K562 (cell line): ENCODE measurements around the gene FGF10. TPM values are rescaled to one million over a fixed set of nuclear protein-coding genes. Genes with fewer than 3 reads are reported as not detected.

Experiments used
- ATAC-seq: fragments of 200-7000 bp; cut with Tn5 transposase; 3 replicates; pipeline ENCODE4 v1.9.1; 2020; ENCODE audit warnings: moderate library complexity
- BruUV-seq: library from RNA; stranded (reverse); fragments of 400-500 nt; replicated peaks from 2 replicates; lab custom pipeline; 2021; lab: Mats Ljungman, UMichigan
- CTCF ChIA-PET: fragments of 300-600 bp; formaldehyde crosslinking; extraction: SDS; loops from one replicate; lab custom pipeline; 2021; ENCODE audit warnings: low intra/inter-chr PET ratio; lab: Yijun Ruan, JAX
- POLR2A ChIA-PET: fragments of 300-600, 350-650 bp; sonication (Branson Sonifier 250); formaldehyde crosslinking; extraction: SDS; loops from one replicate; lab custom pipeline; 2021; ENCODE audit warnings: antibody characterized with exemption, inconsistent platforms; lab: Yijun Ruan, JAX
- DNase-seq, 4 experiments: peaks; one replicate each; pipeline versions ENCODE4 v3.0.0 to v3.0.0-alpha.2; 2011 to 2018; ENCODE audit warnings: low spot score in 3 of 4, mixed read lengths in 3 of 4; ENCODE audit errors: extremely low read depth in 1 of 4
- FAIRE-seq: peaks from 2 replicates; lab custom pipeline; 2011; peaks lifted over from hg19 to GRCh38; lab: Jason Lieb, UNC
- H2AFZ ChIP-seq: 2 replicates; pipeline ENCODE4 v1.6.0; 2011; ENCODE audit warnings: low read depth, low read length, control low read depth, inconsistent platforms
- H3K27ac ChIP-seq: fragments of 200-600 bp; 3 replicates; pipeline ENCODE4 v1.8.0; 2011; ENCODE audit warnings: low read depth, mild to moderate bottlenecking, control low read depth, inconsistent platforms, low read length, moderate library complexity, mixed read lengths; ENCODE audit errors: extremely low read depth
- H3K27me3 ChIP-seq, 2 experiments: fragments of 300-600 bp in 1 of 2; 2 replicates in 1 of 2; 3 replicates in 1 of 2; pipeline versions ENCODE4 v1.6.0 to v1.8.0; 2011; ENCODE audit warnings: inconsistent platforms in 2 of 2, low read length in 2 of 2, mild to moderate bottlenecking in 1 of 2, mixed read lengths in 1 of 2, moderate library complexity in 1 of 2; ENCODE audit not compliant: control insufficient read depth in 2 of 2, insufficient read depth in 2 of 2
- H3K36me3 ChIP-seq: fragments of 300-600 bp; 3 replicates; pipeline ENCODE4 v1.8.0; 2011; ENCODE audit warnings: mild to moderate bottlenecking, low read length, inconsistent platforms; ENCODE audit not compliant: control insufficient read depth, insufficient read depth
- H3K4me1 ChIP-seq, 2 experiments: fragments of 200-600 bp in 1 of 2; replicated peaks in 1 of 2; 2 replicates in 1 of 2; 3 replicates in 1 of 2; pipeline versions ENCODE4 v1.5.1 to v1.8.0; 2011; ENCODE audit warnings: inconsistent platforms in 2 of 2, low read length in 2 of 2, mild to moderate bottlenecking in 1 of 2, mixed read lengths in 1 of 2, moderate library complexity in 1 of 2; ENCODE audit not compliant: control insufficient read depth in 2 of 2, insufficient read depth in 2 of 2
- H3K4me2 ChIP-seq: 2 replicates; pipeline ENCODE4 v1.6.1; 2011; ENCODE audit warnings: low read length, control low read depth, inconsistent platforms, mixed read lengths; ENCODE audit not compliant: insufficient read depth
- H3K4me3 ChIP-seq: fragments of 200-600 bp; sonication (generic), shearing (Covaris generic); 2 replicates; pipeline ENCODE4 v1.5.1; 2016; ENCODE audit warnings: control low read depth, inconsistent platforms
- H3K79me2 ChIP-seq: fragments of 200-600 bp; 3 replicates; pipeline ENCODE4 v1.8.0; 2011; ENCODE audit warnings: low read length, inconsistent platforms; ENCODE audit not compliant: control insufficient read depth, insufficient read depth
- H3K9ac ChIP-seq, 2 experiments: 2 replicates each; pipeline versions ENCODE4 v1.6.0 to v1.6.1; 2011; ENCODE audit warnings: low read depth in 2 of 2, low read length in 2 of 2, control low read depth in 1 of 2, inconsistent platforms in 1 of 2, mild to moderate bottlenecking in 1 of 2, mixed read lengths in 1 of 2; ENCODE audit not compliant: insufficient read depth in 1 of 2
- H3K9me1 ChIP-seq: one replicate; pipeline ENCODE4 v1.6.0; 2011; ENCODE audit warnings: inconsistent platforms, mild to moderate bottlenecking, low read length, moderate library complexity; ENCODE audit not compliant: control insufficient read depth, insufficient read depth
- H3K9me3 ChIP-seq: replicated peaks from 2 replicates; pipeline ENCODE4 v1.5.1; 2011; ENCODE audit warnings: low read depth, low read length, inconsistent platforms; ENCODE audit not compliant: control insufficient read depth, insufficient read depth
- H4K20me1 ChIP-seq: replicated peaks from 2 replicates; pipeline ENCODE4 v1.6.1; 2011; ENCODE audit warnings: low read length, inconsistent platforms, mixed read lengths; ENCODE audit not compliant: control insufficient read depth, insufficient read depth
- ATF2 ChIP-seq: sonication (generic); formaldehyde crosslinking; IDR thresholded peaks from 2 replicates; pipeline ENCODE4 v1.8.1; 2022; ENCODE audit warnings: missing genetic modification reagents
- MED1 ChIP-seq: sonication (generic); formaldehyde crosslinking; IDR thresholded peaks from 2 replicates; pipeline ENCODE4 v1.8.1; 2023; ENCODE audit warnings: missing genetic modification reagents, borderline replicate concordance
- NR4A1 ChIP-seq, 2 experiments: fragments of 250-450 bp in 1 of 2; fragments of 450-650 bp in 1 of 2; sonication (Bioruptor Pico) in 1 of 2; IDR thresholded peaks; 2 replicates each; pipeline versions ENCODE4 v1.4.0 to v1.6.1; 2016 to 2020; ENCODE audit warnings: mild to moderate bottlenecking in 2 of 2, missing compliant biosample characterization in 1 of 2, missing genetic modification characterization in 1 of 2, moderate library complexity in 1 of 2
- NUFIP1 ChIP-seq: fragments of 450-650 bp; IDR thresholded peaks from 2 replicates; pipeline ENCODE4 v1.6.1; 2018; ENCODE audit not compliant: partially characterized antibody
- SREBF2 ChIP-seq: sonication (generic); formaldehyde crosslinking; IDR thresholded peaks from 2 replicates; pipeline ENCODE4 v1.4.0; 2020; ENCODE audit warnings: mild to moderate bottlenecking, missing genetic modification reagents
- SUPT5H ChIP-seq: fragments of 450-650 bp; IDR thresholded peaks from 2 replicates; pipeline ENCODE4 v1.6.1; 2016
- ZNF184 ChIP-seq: sonication (generic); formaldehyde crosslinking; IDR thresholded peaks from 2 replicates; pipeline ENCODE4 v1.5.0; 2020; ENCODE audit warnings: missing genetic modification reagents
- ZNF584 ChIP-seq: fragments of 200-800 bp; sonication (Bioruptor generic); IDR thresholded peaks from 2 replicates; pipeline ENCODE4 v1.6.1; 2016; ENCODE audit warnings: low read depth, mild to moderate bottlenecking, missing genetic modification characterization, missing compliant biosample characterization
- ZNF586 ChIP-seq: fragments of 450-650 bp; formaldehyde crosslinking; conservative IDR thresholded peaks from 2 replicates; pipeline ENCODE4 v1.4.0; 2020; ENCODE audit warnings: mild to moderate bottlenecking, moderate library complexity
- WGBS: fragments of 100-300 bp; shearing (Covaris generic); methylation state at CpG from one replicate; pipeline ENCODE4 v1.1.6; 2016; ENCODE audit warnings: low coverage, mixed read lengths; ENCODE audit not compliant: insufficient coverage; ENCODE audit errors: missing lambda C conversion rate; 5-methylcytosine and 5-hydroxymethylcytosine counted together
- in situ Hi-C: fragments of 300-500 bp; cut with MboI; formaldehyde crosslinking; loops from 4 replicates; pipeline ENCODE4 v1.15.0; 2018; ENCODE audit warnings: inconsistent platforms, mixed read lengths
- intact Hi-C: fragments of 100-400 bp; cut with micrococcal nuclease; formaldehyde crosslinking; loops from 2 replicates; pipeline ENCODE4 v1.14.2; 2022
- polyA plus RNA-seq, 8 experiments: library from polyadenylated mRNA; depleted of rRNA in 4 of 8; stranded (reverse) in 5 of 8; unstranded in 3 of 8; fragments of >200 nt; fragmentation: Nextera tagmentation in 2 of 8; fragmentation: Illumina TruSeq in 1 of 8; extraction: Ambion mirVana in 2 of 8; extraction: Trizol in 1 of 8; gene quantifications; 2 replicates each; pipeline versions ENCODE4 v1.2.1 to v1.2.3, GENCODE V29; 2011 to 2014; ENCODE audit warnings: inconsistent platforms in 1 of 8, missing spikeins in 1 of 8
- total RNA-seq, 7 experiments: library from RNA; depleted of rRNA in 6 of 7; stranded (reverse); fragments of >200 nt in 6 of 7; fragmentation: Illumina TruSeq in 2 of 7; extraction: Trizol in 2 of 7; gene quantifications; 2 replicates each; pipeline versions ENCODE4 v1.2.1 to v1.2.3, GENCODE V29; 2011 to 2021; ENCODE audit warnings: low replicate concordance in 1 of 7

The FGF10 gene
- total and polyA plus RNA-seq, 9 of the 15 experiments (the other 6 are each of a cell fraction or from before 2014, with no cell fraction given): not detected

- TF ChIP-seq ZNF586 (CRISPR knock-in tag): no peak
- no peak for TF ChIP-seq NR4A1 (CRISPR knock-in tag; IDR thresholded peaks at IDR 0.05)
- no peak for TF ChIP-seq NR4A1 (tag; IDR thresholded peaks at IDR 0.05)
- no peak for TF ChIP-seq ZNF584 (CRISPR knock-in tag)
Measured at GRCh38 chr5:44360919-44361318, 28.3 kb downstream of the FGF10 start (continued).

GRCh38 chr5:44358421-44358820 is 30.8 kb downstream of the FGF10 start:
- intact Hi-C loops: no loop called here
- BruUV-seq: no TSS peak
- TF ChIP-seq SUPT5H: no peak
- DNase-seq: no peak
- Histone ChIP-seq H3K9ac (no peak overlapping the region), H2AFZ (no peak overlapping the region), H3K27ac (no peak overlapping the region), H3K79me2 (no peaks in the 10 kb centered on the region), H3K27me3 (no peaks in the 10 kb centered on the region), H3K9me1 (no peaks in the 10 kb centered on the region), H3K4me1 (no peaks in the 10 kb centered on the region), H3K9me3 (no peaks in the 10 kb centered on the region), H3K4me2 (no peak overlapping the region), H3K36me3 (no peaks in the 10 kb centered on the region), H4K20me1 (no peaks in the 10 kb centered on the region), H3K4me3 (no peak overlapping the region)
- CTCF ChIA-PET: no interaction called here
- 0% methylated on average over 2 of the region's 2 CpGs for WGBS
- ATAC-seq: no peak
- in situ Hi-C loops: no loop called here
- POLR2A ChIA-PET: no interaction called here
- no peak for FAIRE-seq

DNA sequence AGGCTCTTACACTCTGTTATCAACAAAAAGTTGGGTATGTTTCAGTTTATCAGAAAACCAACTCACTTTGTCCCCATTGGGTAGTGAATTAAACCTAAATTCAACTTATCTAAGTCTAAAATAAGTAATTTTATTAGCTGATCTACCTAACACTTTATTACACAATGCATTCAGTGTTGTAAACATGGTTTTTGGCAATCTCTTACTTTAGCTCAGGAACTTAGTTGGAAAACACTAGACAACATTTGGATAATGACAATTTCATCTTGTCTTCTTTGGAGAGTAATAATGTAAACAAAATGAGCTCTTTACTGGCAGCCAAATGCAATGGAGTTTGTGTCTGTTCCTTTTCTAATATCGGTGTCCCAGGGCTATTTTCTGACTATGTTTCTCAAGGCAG is 33.0 kb downstream of the FGF10 start:
- Histone ChIP-seq H3K4me2 (no peak overlapping the region), H3K9me3 (no peaks in the 10 kb centered on the region), H3K4me1 (no peaks in the 10 kb centered on the region), H2AFZ (no peak overlapping the region), H3K36me3 (no peaks in the 10 kb centered on the region), H3K4me3 (no peak overlapping the region), H4K20me1 (no peaks in the 10 kb centered on the region), H3K79me2 (no peaks in the 10 kb centered on the region), H3K27me3 (no peaks in the 10 kb centered on the region), H3K27ac (no peak overlapping the region), H3K9me1 (no peaks in the 10 kb centered on the region), H3K9ac (no peak overlapping the region)
- intact Hi-C loops: no loop called here
- ChIA-PET POLR2A (no interaction called here), CTCF (no interaction called here)
- DNase-seq: no peak
- in situ Hi-C loops: no loop called here
- ATAC-seq: no peak
- FAIRE-seq: no peak
- BruUV-seq: no TSS peak
- WGBS: 0% methylated on average over 1 of the region's 1 CpG
- TF ChIP-seq ZNF184 (CRISPR knock-in tag) (no peak), SREBF2 (CRISPR knock-in tag) (no peak), NUFIP1 (no peak), ATF2 (CRISPR knock-in tag) (no peak), MED1 (CRISPR knock-in tag) (no peak)
